Neural progenitor cell (in vitro differentiated cells): ENCODE results near the gene APBB2. TPM values are rescaled to one million over a fixed set of nuclear protein-coding genes. Genes with fewer than 3 reads are reported as not detected.

ENCODE experiments used
- DNase-seq: peaks from one replicate; pipeline ENCODE4 v3.0.0-alpha.2; 2016; ENCODE audit warnings: low spot score
- H2AFZ ChIP-seq: fragments of 200-600 bp; sonication (generic); replicated peaks from 2 replicates; pipeline ENCODE4 v1.6.1; 2016; ENCODE audit warnings: antibody characterized with exemption
- H3F3A ChIP-seq: fragments of 200-600 bp; sonication (generic); 2 replicates; pipeline ENCODE4 v1.6.1; 2016; ENCODE audit warnings: antibody characterized with exemption, low read depth
- H3K27ac ChIP-seq: fragments of 200-600 bp; sonication (generic); 2 replicates; pipeline ENCODE4 v1.5.1; 2016; ENCODE audit warnings: mild to moderate bottlenecking
- H3K27me3 ChIP-seq: fragments of 200-600 bp; sonication (generic); 2 replicates; pipeline ENCODE4 v1.6.1; 2016; ENCODE audit warnings: mild to moderate bottlenecking, moderate library complexity
- H3K36me3 ChIP-seq: fragments of 200-600 bp; sonication (generic); 2 replicates; pipeline ENCODE4 v1.5.1; 2016
- H3K4me1 ChIP-seq: fragments of 200-600 bp; sonication (generic); 2 replicates; pipeline ENCODE4 v1.6.1; 2016; ENCODE audit warnings: mixed run types
- H3K4me2 ChIP-seq: fragments of 200-600 bp; sonication (generic); 2 replicates; pipeline ENCODE4 v1.6.1; 2016
- H3K4me3 ChIP-seq: fragments of 200-600 bp; sonication (generic); 2 replicates; pipeline ENCODE4 v1.5.1; 2016
- H3K79me2 ChIP-seq: fragments of 200-600 bp; sonication (generic); 2 replicates; pipeline ENCODE4 v1.6.1; 2016; ENCODE audit warnings: low read depth
- H3K9ac ChIP-seq: fragments of 200-600 bp; sonication (generic); 2 replicates; pipeline ENCODE4 v1.6.1; 2016
- H3K9me3 ChIP-seq: fragments of 200-600 bp; sonication (generic); 2 replicates; pipeline ENCODE4 v1.5.1; 2016; ENCODE audit warnings: low read depth
- H4K20me1 ChIP-seq: fragments of 200-600 bp; sonication (generic); 2 replicates; pipeline ENCODE4 v1.6.1; 2016; ENCODE audit warnings: low read depth
- H3K27ac Mint-ChIP-seq: 3 replicates; pipeline ENCODE4 v1.8.0; 2021; ENCODE audit warnings: mixed read lengths
- H3K27me3 Mint-ChIP-seq: 2 replicates; pipeline ENCODE4 v1.8.0; 2022; ENCODE audit warnings: low read depth, mild to moderate bottlenecking, inconsistent platforms, moderate library complexity, mixed read lengths; ENCODE audit not compliant: insufficient read depth
- H3K36me3 Mint-ChIP-seq: 3 replicates; pipeline ENCODE4 v1.8.0; 2021; ENCODE audit warnings: mixed read lengths
- H3K4me1 Mint-ChIP-seq: 3 replicates; pipeline ENCODE4 v1.8.0; 2021; ENCODE audit warnings: mixed read lengths
- H3K4me3 Mint-ChIP-seq: 3 replicates; pipeline ENCODE4 v1.8.0; 2021; ENCODE audit warnings: mild to moderate bottlenecking, moderate library complexity, mixed read lengths
- H3K9me3 Mint-ChIP-seq: 3 replicates; pipeline ENCODE4 v1.8.0; 2020; ENCODE audit warnings: mixed read lengths
- EZH2 ChIP-seq: fragments of 200-600 bp; sonication (generic); IDR thresholded peaks from 2 replicates; pipeline ENCODE4 v1.6.1; 2017; ENCODE audit warnings: antibody characterized with exemption, mild to moderate bottlenecking, moderate library complexity
- EZH2phosphoT487 ChIP-seq: fragments of 200-600 bp; sonication (generic); IDR thresholded peaks from 2 replicates; pipeline ENCODE4 v1.6.1; 2017; ENCODE audit warnings: antibody characterized with exemption
- total RNA-seq: library from RNA; depleted of rRNA; stranded (reverse); fragments of >200 nt; gene quantifications from 2 replicates; pipeline ENCODE4 v1.2.3, GENCODE V29; 2015; ENCODE audit warnings: low replicate concordance
- TF ChIP-seq, protein P1 (sequence below): fragments of 200-600 bp; sonication (generic); IDR thresholded peaks from 2 replicates; pipeline ENCODE4 v1.5.1; 2017; ENCODE audit warnings: antibody characterized with exemption, mild to moderate bottlenecking

Gene APBB2
- total RNA-seq, 1 donor from 2014 or later = 83.2 TPM

DNA sequence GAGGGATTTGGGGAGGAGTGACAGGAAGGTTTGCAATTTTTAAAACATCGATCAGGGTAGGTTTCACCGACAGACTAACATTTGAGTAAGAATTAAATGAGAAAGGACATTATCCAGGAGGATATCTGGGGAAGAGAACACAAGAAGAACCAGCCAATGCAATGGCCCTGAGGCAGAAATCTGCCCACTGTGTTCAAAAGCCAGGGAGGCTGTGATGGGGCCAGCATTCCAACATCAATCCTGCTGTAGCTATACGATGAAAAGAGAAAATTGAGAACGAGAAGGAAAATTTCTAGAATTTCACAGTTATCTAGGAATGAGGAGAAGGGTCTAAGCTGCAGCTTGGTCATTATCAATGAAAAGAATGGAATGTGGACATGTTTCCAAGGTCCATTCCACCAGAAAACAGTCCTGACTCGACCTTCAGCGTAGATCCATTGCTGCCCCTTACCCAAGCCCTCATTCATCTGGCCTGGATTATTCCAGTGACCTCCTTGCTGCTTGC, 84.4 kb downstream of the APBB2 start:
- H3K9me3 Mint-ChIP-seq = no peaks in the 10 kb centered on the region

DNA sequence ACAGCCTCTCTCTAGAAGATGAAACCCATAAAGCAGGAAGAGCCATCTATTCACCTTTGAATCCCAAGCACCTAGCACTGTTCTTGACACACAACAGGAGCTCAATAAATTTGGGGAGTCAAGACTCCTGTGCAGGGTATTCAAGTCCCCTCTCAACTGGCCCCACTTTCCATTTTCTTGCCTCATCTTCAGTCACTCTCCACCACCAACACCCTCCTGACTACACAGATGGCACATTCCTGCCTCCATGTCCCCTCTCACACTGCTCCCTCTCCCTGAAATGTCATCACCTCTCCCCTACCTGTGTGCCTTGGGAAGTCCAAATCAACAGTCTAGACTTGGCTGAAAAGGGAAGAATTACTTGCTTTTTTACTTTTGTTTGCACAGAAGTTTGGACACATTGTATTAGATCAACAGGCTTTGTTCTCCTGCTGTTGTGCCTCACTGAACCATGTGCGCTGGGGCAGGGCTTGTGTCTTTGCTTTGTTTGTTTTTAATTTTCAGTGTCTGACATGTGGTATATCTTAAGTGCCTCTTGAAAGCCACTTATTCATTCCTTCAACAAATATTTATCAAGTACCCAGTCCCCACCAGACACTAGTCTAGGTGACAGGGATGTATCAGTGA, 85.1 kb downstream of the APBB2 start:
- Mint-ChIP-seq H3K27me3 (no peaks in the 10 kb centered on the region), H3K4me1 (peaks cover 4% of the 10 kb centered on the region), H3K27ac (peak overlapping the region; percentile 35), H3K9me3 (no peaks in the 10 kb centered on the region), H3K36me3 (no peaks in the 10 kb centered on the region), H3K4me3 (no peak overlapping the region)
- Histone ChIP-seq H3K36me3 (no peaks in the 10 kb centered on the region), H3K9me3 (no peaks in the 10 kb centered on the region), H3K27me3 (no peaks in the 10 kb centered on the region), H3K4me1 (peaks cover 41% of the 10 kb centered on the region), H3K79me2 (no peaks in the 10 kb centered on the region), H3K4me2 (no peak overlapping the region), H2AFZ (no peak overlapping the region), H3K4me3 (no peak overlapping the region), H4K20me1 (no peaks in the 10 kb centered on the region), H3K9ac (no peak overlapping the region), H3F3A (peaks cover 3% of the 10 kb centered on the region), H3K27ac (no peak overlapping the region)
- TF ChIP-seq EZH2phosphoT487 (no peak), EZH2 (no peak)
- TF ChIP-seq, protein P1, sequence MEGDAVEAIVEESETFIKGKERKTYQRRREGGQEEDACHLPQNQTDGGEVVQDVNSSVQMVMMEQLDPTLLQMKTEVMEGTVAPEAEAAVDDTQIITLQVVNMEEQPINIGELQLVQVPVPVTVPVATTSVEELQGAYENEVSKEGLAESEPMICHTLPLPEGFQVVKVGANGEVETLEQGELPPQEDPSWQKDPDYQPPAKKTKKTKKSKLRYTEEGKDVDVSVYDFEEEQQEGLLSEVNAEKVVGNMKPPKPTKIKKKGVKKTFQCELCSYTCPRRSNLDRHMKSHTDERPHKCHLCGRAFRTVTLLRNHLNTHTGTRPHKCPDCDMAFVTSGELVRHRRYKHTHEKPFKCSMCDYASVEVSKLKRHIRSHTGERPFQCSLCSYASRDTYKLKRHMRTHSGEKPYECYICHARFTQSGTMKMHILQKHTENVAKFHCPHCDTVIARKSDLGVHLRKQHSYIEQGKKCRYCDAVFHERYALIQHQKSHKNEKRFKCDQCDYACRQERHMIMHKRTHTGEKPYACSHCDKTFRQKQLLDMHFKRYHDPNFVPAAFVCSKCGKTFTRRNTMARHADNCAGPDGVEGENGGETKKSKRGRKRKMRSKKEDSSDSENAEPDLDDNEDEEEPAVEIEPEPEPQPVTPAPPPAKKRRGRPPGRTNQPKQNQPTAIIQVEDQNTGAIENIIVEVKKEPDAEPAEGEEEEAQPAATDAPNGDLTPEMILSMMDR = no peak
- no peak for DNase-seq

More for the DNA sequence above, 84.4 kb downstream of the APBB2 start:
- Histone ChIP-seq H3K9me3 (no peaks in the 10 kb centered on the region), H4K20me1 (no peaks in the 10 kb centered on the region), H3K36me3 (no peaks in the 10 kb centered on the region), H3K27me3 (no peaks in the 10 kb centered on the region), H3K4me2 (no peak overlapping the region), H3K4me3 (no peak overlapping the region), H3K9ac (no peak overlapping the region), H2AFZ (no peak overlapping the region), H3F3A (no peaks in the 10 kb centered on the region), H3K27ac (no peak overlapping the region), H3K4me1 (peaks cover 46% of the 10 kb centered on the region), H3K79me2 (no peaks in the 10 kb centered on the region)
- no peak for DNase-seq
- TF ChIP-seq EZH2 (no peak), EZH2phosphoT487 (no peak)
- TF ChIP-seq, protein P1 = no peak
- H3K36me3 Mint-ChIP-seq = no peaks in the 10 kb centered on the region
- H3K4me3 Mint-ChIP-seq = no peak overlapping the region
- no peaks in the 10 kb centered on the region for H3K27me3 Mint-ChIP-seq
- peaks cover 4% of the 10 kb centered on the region for H3K4me1 Mint-ChIP-seq
- H3K27ac Mint-ChIP-seq = no peak overlapping the region

DNA sequence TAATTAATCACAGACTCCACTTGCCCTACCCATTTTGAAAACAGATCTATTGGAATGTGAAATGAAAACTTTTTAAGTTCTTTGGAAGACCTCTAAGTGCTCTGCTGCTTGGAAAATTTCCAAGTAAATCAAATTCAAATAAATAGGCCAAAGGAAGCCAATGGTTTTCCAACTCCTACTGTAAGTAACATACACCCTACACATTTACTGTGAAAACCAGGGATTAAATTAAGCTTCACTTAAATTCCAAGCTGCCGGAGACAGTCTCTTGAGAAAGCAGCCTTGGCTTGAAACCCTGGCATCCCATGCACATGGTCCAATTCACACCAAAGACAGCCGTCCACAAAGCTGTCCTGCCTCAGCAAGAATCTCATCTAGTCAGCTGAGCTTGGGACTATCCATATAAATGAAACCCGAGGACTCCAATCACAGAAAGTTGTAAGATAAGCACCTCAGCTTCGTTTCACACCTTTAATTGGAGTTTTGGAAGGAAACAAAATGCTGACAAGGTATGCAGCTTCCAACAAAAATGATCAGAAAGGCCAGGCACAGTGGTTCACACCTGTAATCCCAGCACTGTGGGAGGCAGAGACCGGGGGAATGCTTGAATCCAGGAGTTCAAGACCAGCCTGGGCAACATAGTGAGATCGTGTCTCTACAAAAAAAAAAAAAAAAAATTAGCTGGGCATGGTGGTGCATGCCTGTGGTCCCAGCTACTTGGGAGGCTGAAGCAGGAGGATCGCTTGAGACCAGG, 88.6 kb downstream of the APBB2 start:
- Histone ChIP-seq H2AFZ (no peak overlapping the region), H3K27me3 (no peaks in the 10 kb centered on the region), H3K27ac (no peak overlapping the region), H4K20me1 (no peaks in the 10 kb centered on the region), H3K36me3 (no peaks in the 10 kb centered on the region), H3K4me1 (peaks cover 23% of the 10 kb centered on the region), H3K79me2 (no peaks in the 10 kb centered on the region), H3F3A (peaks cover 3% of the 10 kb centered on the region), H3K4me3 (no peak overlapping the region), H3K9me3 (no peaks in the 10 kb centered on the region), H3K4me2 (no peak overlapping the region), H3K9ac (no peak overlapping the region)
- Mint-ChIP-seq H3K4me3 (no peak overlapping the region), H3K9me3 (no peaks in the 10 kb centered on the region), H3K27ac (no peak overlapping the region), H3K36me3 (no peaks in the 10 kb centered on the region), H3K4me1 (no peaks in the 10 kb centered on the region), H3K27me3 (no peaks in the 10 kb centered on the region)
- TF ChIP-seq EZH2phosphoT487 = no peak
- no peak for TF ChIP-seq EZH2
- no peak for DNase-seq
